B cell (primary cell): ENCODE measurements around the gene PRM1. TPM values are rescaled to one million over a fixed set of nuclear protein-coding genes. Genes with fewer than 3 reads are reported as not detected.

Experiments
- ATAC-seq: fragments of 200-7000 bp; cut with Tn5 transposase; one replicate; pipeline ENCODE4 v1.10.0; 2021; ENCODE audit warnings: low read depth, mild to moderate bottlenecking, moderate number of reproducible peaks, moderate library complexity
- CTCF ChIA-PET: fragments of 350-600 bp; sonication (Branson Sonifier 250); formaldehyde crosslinking; loops from one replicate; lab custom pipeline; 2021; ENCODE audit warnings: antibody characterized with exemption, inconsistent platforms; lab: Charles Lee
- POLR2A ChIA-PET: fragments of 350-600 bp; sonication (Branson Sonifier 250); formaldehyde crosslinking; loops from one replicate; lab custom pipeline; 2021; ENCODE audit warnings: antibody characterized with exemption; lab: Charles Lee
- DNase-seq: peaks from one replicate; pipeline ENCODE4 v3.0.0; 2013
- H2AFZ ChIP-seq: 2 replicates; pipeline ENCODE4 v1.6.1; 2012; ENCODE audit warnings: mild to moderate bottlenecking, low read depth, low read length; ENCODE audit not compliant: insufficient read depth, poor library complexity, severe bottlenecking
- H3K27ac ChIP-seq, 2 donors: 1 replicate in 1 of 2; 2 replicates in 1 of 2; pipeline ENCODE4 v1.5.1; 2012 to 2013; ENCODE audit warnings: low read length in 2 of 2, mild to moderate bottlenecking in 2 of 2, moderate library complexity in 1 of 2
- H3K27me3 ChIP-seq, 4 experiments: fragments of 200-600 bp in 1 of 4; sonication (generic) in 1 of 4; replicated peaks in 1 of 4; 1 replicate in 2 of 4; 2 replicates in 2 of 4; pipeline versions ENCODE4 v1.6.1 to v1.7.0; 2013 to 2016; ENCODE audit warnings: low read length in 3 of 4, mild to moderate bottlenecking in 2 of 4, mixed read lengths in 1 of 4, moderate library complexity in 1 of 4; ENCODE audit not compliant: insufficient read depth in 4 of 4, control insufficient read depth in 3 of 4; ENCODE audit errors: control extremely low read depth in 1 of 4
- H3K36me3 ChIP-seq, 2 experiments: replicated peaks in 1 of 2; 1 replicate in 1 of 2; 2 replicates in 1 of 2; pipeline versions ENCODE4 v1.6.1 to v1.7.1; 2013; ENCODE audit warnings: low read length in 1 of 2; ENCODE audit not compliant: insufficient read depth in 2 of 2, control insufficient read depth in 1 of 2; ENCODE audit errors: control extremely low read depth in 1 of 2, extremely low read depth in 1 of 2
- H3K4me1 ChIP-seq, 2 donors: fragments of 200-600 bp in 1 of 2; sonication (generic) in 1 of 2; 1 replicate in 1 of 2; 2 replicates in 1 of 2; pipeline versions ENCODE4 v1.5.1 to v1.6.1; 2013 to 2017; ENCODE audit warnings: low read length in 2 of 2; ENCODE audit not compliant: control insufficient read depth in 2 of 2, insufficient read depth in 2 of 2
- H3K4me2 ChIP-seq: replicated peaks from 2 replicates; pipeline ENCODE3; 2012; ENCODE audit warnings: mild to moderate bottlenecking, low read depth, low read length; ENCODE audit not compliant: poor library complexity, severe bottlenecking
- H3K4me3 ChIP-seq, 5 experiments: fragments of 200-600 bp in 1 of 5; sonication (generic) in 1 of 5; 1 replicate in 3 of 5; 2 replicates in 2 of 5; pipeline versions ENCODE4 v1.5.1 to v1.7.0; 2011 to 2016; ENCODE audit warnings: low read length in 4 of 5, mild to moderate bottlenecking in 4 of 5, low read depth in 2 of 5, control low read depth in 1 of 5, moderate library complexity in 1 of 5; ENCODE audit not compliant: insufficient read depth in 1 of 5; ENCODE audit errors: control extremely low read depth in 1 of 5, extremely low read depth in 1 of 5
- H3K79me2 ChIP-seq: fragments of 200-600 bp; sonication (generic); one replicate; pipeline ENCODE4 v1.6.0; 2016; ENCODE audit warnings: low read length; ENCODE audit not compliant: control insufficient read depth, insufficient read depth
- H3K9ac ChIP-seq: fragments of 200-600 bp; sonication (generic); 2 replicates; pipeline ENCODE4 v1.6.1; 2017; ENCODE audit warnings: mild to moderate bottlenecking, low read length, moderate library complexity
- H3K9me3 ChIP-seq, 3 donors: one replicate each; pipeline versions ENCODE4 v1.6.1 to v1.7.1; 2013; ENCODE audit warnings: low read length in 2 of 3; ENCODE audit not compliant: control insufficient read depth in 2 of 3, insufficient read depth in 1 of 3; ENCODE audit errors: control extremely low read depth in 1 of 3
- H4K20me1 ChIP-seq: 2 replicates; pipeline ENCODE4 v1.6.0; 2012; ENCODE audit warnings: mild to moderate bottlenecking, low read length; ENCODE audit not compliant: insufficient read depth, control insufficient read depth, poor library complexity, severe bottlenecking
- H3K27ac Mint-ChIP-seq: one replicate; pipeline ENCODE4 v1.8.0; 2021; ENCODE audit warnings: mixed read lengths
- H3K27me3 Mint-ChIP-seq: one replicate; pipeline ENCODE4 v1.8.0; 2021; ENCODE audit warnings: mixed read lengths
- H3K4me1 Mint-ChIP-seq: one replicate; pipeline ENCODE4 v1.8.0; 2021; ENCODE audit warnings: mixed read lengths
- H3K4me3 Mint-ChIP-seq: one replicate; pipeline ENCODE4 v1.8.0; 2021; ENCODE audit warnings: mixed read lengths
- H3K9me3 Mint-ChIP-seq: one replicate; pipeline ENCODE4 v1.8.0; 2022; ENCODE audit warnings: mixed read lengths; ENCODE audit not compliant: insufficient read depth
- CTCF ChIP-seq: fragments of 200-600 bp; IDR thresholded peaks from one replicate; pipeline ENCODE4 v1.8.0; 2022; ENCODE audit warnings: antibody characterized with exemption, mild to moderate bottlenecking
- EZH2 ChIP-seq: IDR thresholded peaks from 2 replicates; pipeline ENCODE4 v1.6.1; 2012; ENCODE audit warnings: borderline replicate concordance, low read depth, mild to moderate bottlenecking, moderate library complexity, low read length; ENCODE audit not compliant: insufficient read depth, poor library complexity, severe bottlenecking
- WGBS: methylation state at CpG from one replicate; pipeline ENCODE4 v1.1.5; 2013; ENCODE audit warnings: missing lambda C conversion rate; ENCODE audit not compliant: insufficient coverage; 5-methylcytosine and 5-hydroxymethylcytosine counted together
- intact Hi-C: fragments of 100-400 bp; cut with micrococcal nuclease; formaldehyde crosslinking; loops from one replicate; pipeline ENCODE4 v1.10.0; 2022
- polyA plus RNA-seq: library from polyadenylated mRNA; depleted of rRNA; stranded (reverse); fragments of >200 nt; gene quantifications from 2 replicates; pipeline ENCODE4 v1.2.3, GENCODE V29; 2012
- total RNA-seq, 2 donors: library from RNA; stranded (reverse); fragments of 120-200 nt in 1 of 2; gene quantifications; 1 replicate in 1 of 2; 2 replicates in 1 of 2; pipeline versions ENCODE4 v1.2.3 to v1.2.4, GENCODE V29; 2013 to 2022

PRM1 gene
- total and polyA plus RNA-seq, 2 donors (not counting 1 experiment from before 2014, with no cell fraction given): not detected

- Histone ChIP-seq H3K36me3 (peaks cover 2 to 17% of the 10 kb centered on the region in 2 experiments), H3K4me2 (no peak overlapping the region), H3K27me3 (no peaks in the 10 kb centered on the region), H3K9ac (no peak overlapping the region), H3K27ac (no peak overlapping the region), H3K9me3 (peaks cover 0 to 3% (median 0%) of the 10 kb centered on the region in 3 donors), H4K20me1 (peaks cover 38% of the 10 kb centered on the region), H3K4me1 (peaks cover 23 to 28% of the 10 kb centered on the region in 2 donors), H3K79me2 (peaks cover 6% of the 10 kb centered on the region), H3K4me3 (no peak overlapping the region), H2AFZ (no peak overlapping the region)
- CTCF ChIA-PET: interaction anchor here (0.7 kb wide), 1 partner anchor 284 kb away, joined by 3 read pairs; no protein-coding TSS in a partner anchor
- Mint-ChIP-seq H3K27me3 (no peaks in the 10 kb centered on the region), H3K27ac (peak overlapping the region; percentile 50), H3K4me1 (peaks cover 40% of the 10 kb centered on the region), H3K4me3 (peak overlapping the region; percentile 23), H3K9me3 (no peaks in the 10 kb centered on the region)
- POLR2A ChIA-PET: interaction anchor here (0.7 to 1.4 kb wide), 3 partner anchors 18 to 48 kb away, joined by 3 to 5 read pairs (median 3); no protein-coding TSS in a partner anchor
- no peak for TF ChIP-seq EZH2
- no peak for TF ChIP-seq CTCF
- WGBS: 91% methylated on average over 57 of the region's 63 CpGs
- ATAC-seq (no peak), DNase-seq (no peak)
- intact Hi-C loops: loop anchor here (10.0 kb wide), 2 partner anchors 435 to 665 kb away; partner anchors contain the start of gene GSPT1
Observed at GRCh38 chr16:11249233-11250061, 31.7 kb downstream of the PRM1 start.

GRCh38 chr16:11248133-11248532, 33.0 kb downstream of the PRM1 start:
- Mint-ChIP-seq H3K9me3 (no peaks in the 10 kb centered on the region), H3K27me3 (no peaks in the 10 kb centered on the region), H3K27ac (peak overlapping the region; percentile 15), H3K4me1 (peaks cover 30% of the 10 kb centered on the region), H3K4me3 (no peak overlapping the region)
- Histone ChIP-seq H3K9ac (no peak overlapping the region), H2AFZ (no peak overlapping the region), H3K79me2 (peaks cover 4% of the 10 kb centered on the region), H3K4me1 (peaks cover 10 to 15% of the 10 kb centered on the region in 2 donors), H3K4me2 (no peak overlapping the region), H3K27me3 (no peaks in the 10 kb centered on the region), H3K4me3 (no peak overlapping the region), H4K20me1 (peaks cover 25% of the 10 kb centered on the region), H3K27ac (no peak overlapping the region), H3K9me3 (peaks cover 0 to 3% (median 0%) of the 10 kb centered on the region in 3 donors), H3K36me3 (peaks cover under 1 to 12% of the 10 kb centered on the region in 2 experiments)
- ChIA-PET POLR2A (interaction anchor here (0.6 to 2.1 kb wide), 3 partner anchors 17 to 106 kb away, joined by 3 to 6 read pairs (median 3); no protein-coding TSS in a partner anchor), CTCF (interaction anchor here (0.6 to 1.6 kb wide), 5 partner anchors 15 to 264 kb away, joined by 3 to 5 read pairs (median 3); no protein-coding TSS in a partner anchor)
- 79% methylated on average over 6 of the region's 8 CpGs for WGBS
- TF ChIP-seq EZH2: no peak
- no peak for TF ChIP-seq CTCF
- DNase-seq (no peak), ATAC-seq (peak; percentile 24)
- intact Hi-C loops: no loop called here
